ENCODE results near the gene MYF5. TPM values are rescaled to one million over a fixed set of nuclear protein-coding genes. Genes with fewer than 3 reads are reported as not detected.

Gene MYF5
- polyA plus RNA-seq, 3 donors, result not detected

DNA sequence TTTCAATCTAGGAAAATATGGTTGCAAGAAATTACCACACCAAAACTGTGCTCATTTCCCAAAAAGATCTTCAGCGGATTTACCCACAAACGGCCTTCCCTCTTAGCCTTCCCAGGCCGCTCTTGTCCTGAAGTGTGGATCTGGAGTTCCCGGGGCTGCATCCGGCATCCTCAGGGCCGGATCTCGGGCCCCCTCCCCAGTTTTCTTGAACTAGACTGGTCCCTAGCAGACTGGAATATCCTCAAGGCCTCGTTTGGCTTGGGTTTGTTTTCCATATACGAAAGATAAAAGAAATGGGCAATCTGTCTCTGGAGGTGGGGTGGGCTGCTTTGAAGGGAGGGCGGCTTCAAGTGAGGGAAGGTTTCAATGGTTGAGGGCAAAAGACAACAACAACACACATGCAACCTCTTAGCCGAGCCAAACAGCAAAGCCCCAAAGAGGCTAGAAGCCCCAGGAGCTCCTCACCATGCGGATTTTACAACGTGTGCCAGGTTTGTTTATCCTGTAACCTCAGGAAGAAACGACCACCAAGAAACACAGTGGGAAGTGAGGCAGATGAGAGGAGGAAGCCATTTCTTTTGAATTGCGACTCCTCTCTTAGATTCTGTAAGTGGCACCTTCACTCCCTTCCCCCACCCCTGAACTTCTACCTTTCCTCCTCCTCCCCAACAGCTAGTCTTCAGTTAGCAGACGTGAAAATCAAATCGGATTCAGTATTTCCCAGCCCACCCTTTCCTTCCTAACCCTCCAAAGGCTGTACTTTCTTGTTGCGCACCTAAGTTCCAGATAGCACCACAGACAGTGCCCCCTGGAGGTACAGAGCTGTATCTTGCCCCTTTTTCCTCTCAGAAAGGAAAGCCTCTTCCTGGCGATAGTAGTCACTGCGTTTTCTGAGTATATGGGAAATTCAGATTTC lies 6.6 kb upstream of the MYF5 start:
- Mint-ChIP-seq H3K36me3 (peaks cover 0 to 4% of the 10 kb centered on the region in 2 donors), H3K27ac (no peak overlapping the region), H3K4me3 (peak overlapping the region in 1 of 2 donors; percentile 46), H3K9me3 (peaks cover 0 to 17% (median 6%) of the 10 kb centered on the region in 7 donors), H3K27me3 (ENCODE audit: low read depth in 3 of 3) (peaks cover 51 to 80% (median 61%) of the 10 kb centered on the region in 3 donors), H3K4me1 (peaks cover 21% of the 10 kb centered on the region)
- no peak overlapping the region for H3K27ac ChIP-seq (ENCODE audit: low read depth in 1 of 2, low read length in 2 of 2)
- H3K27me3 ChIP-seq (ENCODE audit: control insufficient read depth in 2 of 2, insufficient read depth in 2 of 2, low read length in 2 of 2), result peaks cover 41 to 61% of the 10 kb centered on the region in 2 donors
- intact Hi-C loops (cut with micrococcal nuclease), result no loop called here
- no peak overlapping the region for H3K9ac ChIP-seq (ENCODE audit: insufficient read depth, low read length, poor library complexity, severe bottlenecking)
- H3K79me2 ChIP-seq (ENCODE audit: insufficient read depth, low read length), result no peaks in the 10 kb centered on the region
- no peaks in the 10 kb centered on the region for H3K36me3 ChIP-seq (replicated peaks in 1 of 2; ENCODE audit: control insufficient read depth in 1 of 2, insufficient read depth in 2 of 2, low read length in 2 of 2)
- no peak overlapping the region for H2AFZ ChIP-seq (ENCODE audit: insufficient read depth, low read depth, low read length, poor library complexity, severe bottlenecking)
- DNase-seq, result no peak
- H4K20me1 ChIP-seq (ENCODE audit: insufficient read depth, low read length), result no peaks in the 10 kb centered on the region
- TF ChIP-seq, protein P1, sequence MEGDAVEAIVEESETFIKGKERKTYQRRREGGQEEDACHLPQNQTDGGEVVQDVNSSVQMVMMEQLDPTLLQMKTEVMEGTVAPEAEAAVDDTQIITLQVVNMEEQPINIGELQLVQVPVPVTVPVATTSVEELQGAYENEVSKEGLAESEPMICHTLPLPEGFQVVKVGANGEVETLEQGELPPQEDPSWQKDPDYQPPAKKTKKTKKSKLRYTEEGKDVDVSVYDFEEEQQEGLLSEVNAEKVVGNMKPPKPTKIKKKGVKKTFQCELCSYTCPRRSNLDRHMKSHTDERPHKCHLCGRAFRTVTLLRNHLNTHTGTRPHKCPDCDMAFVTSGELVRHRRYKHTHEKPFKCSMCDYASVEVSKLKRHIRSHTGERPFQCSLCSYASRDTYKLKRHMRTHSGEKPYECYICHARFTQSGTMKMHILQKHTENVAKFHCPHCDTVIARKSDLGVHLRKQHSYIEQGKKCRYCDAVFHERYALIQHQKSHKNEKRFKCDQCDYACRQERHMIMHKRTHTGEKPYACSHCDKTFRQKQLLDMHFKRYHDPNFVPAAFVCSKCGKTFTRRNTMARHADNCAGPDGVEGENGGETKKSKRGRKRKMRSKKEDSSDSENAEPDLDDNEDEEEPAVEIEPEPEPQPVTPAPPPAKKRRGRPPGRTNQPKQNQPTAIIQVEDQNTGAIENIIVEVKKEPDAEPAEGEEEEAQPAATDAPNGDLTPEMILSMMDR (IDR thresholded peaks at IDR 0.05), result peak; percentile 31
- peaks cover 0 to 14% of the 10 kb centered on the region in 2 donors for H3K9me3 ChIP-seq (replicated peaks in 1 of 2; ENCODE audit: control insufficient read depth in 1 of 2, insufficient read depth in 1 of 2, low read length in 2 of 2)
- 53% methylated on average over 8 of the region's 20 CpGs for WGBS (ENCODE audit: insufficient coverage)
- peaks cover 11 to 13% of the 10 kb centered on the region in 2 donors for H3K4me1 ChIP-seq (ENCODE audit: control insufficient read depth in 1 of 2, insufficient read depth in 2 of 2, low read length in 2 of 2)
- H3K4me3 ChIP-seq (replicated peaks in 1 of 3; ENCODE audit: low read depth in 2 of 3, low read length in 3 of 3), result no peak overlapping the region
- no peak overlapping the region for H3K4me2 ChIP-seq (replicated peaks; ENCODE audit: extremely low read depth, low read length, poor library complexity, severe bottlenecking)

DNA sequence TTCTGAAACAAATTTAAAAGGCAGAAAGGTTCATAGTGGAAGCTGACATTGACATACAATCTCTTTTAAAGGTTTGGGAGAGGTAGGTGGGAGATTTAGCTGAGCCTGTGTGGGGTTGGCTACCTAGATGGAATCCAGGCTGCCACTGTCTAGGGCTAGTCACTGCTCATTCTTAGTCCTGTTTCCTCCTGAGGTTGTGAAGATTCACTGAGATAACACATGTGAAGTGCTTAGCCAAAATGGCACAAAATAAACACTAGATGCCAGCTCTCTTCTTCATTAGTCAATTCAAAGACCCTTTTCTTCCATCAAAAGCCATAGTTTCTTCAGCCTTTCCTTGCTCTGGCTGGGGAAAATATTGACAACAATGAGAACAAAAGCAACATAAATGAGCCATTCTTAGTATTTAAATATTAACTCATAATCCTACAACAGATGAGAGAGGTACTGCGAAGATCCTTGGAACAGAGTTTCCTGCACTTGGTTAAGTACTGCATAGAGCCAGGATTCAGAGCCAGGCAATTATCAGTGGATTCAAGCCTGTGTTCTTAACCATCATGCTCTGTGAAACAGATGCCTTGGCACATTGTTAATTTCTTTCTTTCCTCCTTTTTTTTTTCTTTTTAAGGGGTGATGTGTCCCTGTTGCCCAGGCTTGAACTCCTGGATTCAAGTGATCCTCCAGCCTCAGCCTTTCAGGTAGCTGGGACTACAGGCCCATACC lies 5.8 kb upstream of the MYF5 start:
- Histone ChIP-seq H3K4me1 (ENCODE audit: control insufficient read depth in 1 of 2, insufficient read depth in 2 of 2, low read length in 2 of 2) (peaks cover 11 to 13% of the 10 kb centered on the region in 2 donors), H2AFZ (ENCODE audit: insufficient read depth, low read depth, low read length, poor library complexity, severe bottlenecking) (no peak overlapping the region), H3K79me2 (ENCODE audit: insufficient read depth, low read length) (no peaks in the 10 kb centered on the region), H3K4me2 (replicated peaks; ENCODE audit: extremely low read depth, low read length, poor library complexity, severe bottlenecking) (no peak overlapping the region), H3K27ac (ENCODE audit: low read depth in 1 of 2, low read length in 2 of 2) (no peak overlapping the region), H3K4me3 (replicated peaks in 1 of 3; ENCODE audit: low read depth in 2 of 3, low read length in 3 of 3) (no peak overlapping the region), H3K36me3 (replicated peaks in 1 of 2; ENCODE audit: control insufficient read depth in 1 of 2, insufficient read depth in 2 of 2, low read length in 2 of 2) (no peaks in the 10 kb centered on the region), H3K9me3 (replicated peaks in 1 of 2; ENCODE audit: control insufficient read depth in 1 of 2, insufficient read depth in 1 of 2, low read length in 2 of 2) (peaks cover 0 to 21% of the 10 kb centered on the region in 2 donors), H3K9ac (ENCODE audit: insufficient read depth, low read length, poor library complexity, severe bottlenecking) (no peak overlapping the region), H3K27me3 (ENCODE audit: control insufficient read depth in 2 of 2, insufficient read depth in 2 of 2, low read length in 2 of 2) (peaks cover 49 to 69% of the 10 kb centered on the region in 2 donors), H4K20me1 (ENCODE audit: insufficient read depth, low read length) (no peaks in the 10 kb centered on the region)
- H3K27ac Mint-ChIP-seq, result no peak overlapping the region
- peaks cover 59 to 88% (median 67%) of the 10 kb centered on the region in 3 donors for H3K27me3 Mint-ChIP-seq (ENCODE audit: low read depth in 3 of 3)
- H3K4me1 Mint-ChIP-seq, result peaks cover 21% of the 10 kb centered on the region
- peaks cover 0 to 21% (median 7%) of the 10 kb centered on the region in 7 donors for H3K9me3 Mint-ChIP-seq
- no peak for DNase-seq
- peaks cover 0 to 4% of the 10 kb centered on the region in 2 donors for H3K36me3 Mint-ChIP-seq
- no peak overlapping the region for H3K4me3 Mint-ChIP-seq
- WGBS (ENCODE audit: insufficient coverage), result no CpG with 5 or more reads among the region's 1 CpG
- intact Hi-C loops (cut with micrococcal nuclease), result no loop called here
- TF ChIP-seq, protein P1 (IDR thresholded peaks at IDR 0.05), result no peak
